HK-2 (cell line): Measurements from ENCODE around the gene ARHGEF1.
A peak's percentile ranks its signal among the peaks of the same experiment; 100 is the strongest.
"Not testable (repeated sequence)": the region's sequence is repeated elsewhere in the genome, so short reads cannot be mapped to it uniquely, and the experiment has no call there.

Source experiments
- DNase-seq: peaks from one replicate; pipeline ENCODE4 v3.0.0-alpha.2; 2018; ENCODE audit not compliant: unreplicated experiment

The ARHGEF1 gene

GRCh38 chr19:41863209-41863931, 19.6 kb upstream of the ARHGEF1 start:
- no peak for DNase-seq

- no peak for DNase-seq
Measured at GRCh38 chr19:41864374-41864773, 18.6 kb upstream of the ARHGEF1 start.

- DNase-seq = no peak
Measured at GRCh38 chr19:41866284-41866683, 16.7 kb upstream of the ARHGEF1 start.

DNA sequence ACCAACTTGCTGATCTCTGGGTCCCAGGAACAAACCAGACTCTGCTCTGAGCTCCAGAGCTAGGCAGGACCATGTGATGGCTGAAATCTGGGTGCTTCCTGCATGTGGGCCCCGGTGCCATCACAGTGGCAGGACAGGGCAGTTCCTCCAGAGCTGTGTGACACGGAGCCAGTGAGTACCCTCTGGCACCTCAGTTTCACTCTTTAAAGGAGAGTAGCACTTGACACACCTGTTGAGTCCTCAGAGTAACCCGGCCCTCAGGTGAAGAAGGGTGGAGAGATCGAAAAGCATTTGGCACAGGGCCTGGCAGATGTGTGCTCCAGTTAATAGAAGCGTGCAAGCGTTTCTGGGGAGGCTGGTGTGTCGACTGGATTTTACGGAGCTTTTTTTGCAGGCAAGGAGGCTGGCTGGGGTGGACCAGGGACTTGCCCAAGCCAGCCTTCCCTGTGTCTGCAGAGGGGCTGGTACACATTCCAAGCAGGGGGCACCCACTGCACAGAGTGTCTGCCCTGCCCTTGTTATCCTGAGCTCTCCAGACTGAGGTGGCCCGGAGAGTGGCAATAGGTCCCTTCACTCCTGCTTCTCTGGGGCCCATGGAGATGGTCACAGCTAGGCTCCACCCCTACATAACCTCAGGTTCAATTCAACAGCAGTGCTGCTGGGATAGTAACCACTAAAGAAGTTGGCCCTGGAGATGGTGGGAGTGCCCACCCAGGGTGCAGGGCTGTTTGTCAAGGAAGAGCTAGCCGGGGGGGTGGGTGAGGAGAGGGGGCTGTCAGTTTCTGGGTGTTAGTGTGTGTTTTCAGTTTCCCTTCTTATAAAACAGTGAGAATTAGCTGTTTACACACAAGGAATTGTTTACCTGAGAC, 14.6 kb upstream of the ARHGEF1 start:
- DNase-seq = no peak

- no peak for DNase-seq
Measured at GRCh38 chr19:41868989-41869300, 14.0 kb upstream of the ARHGEF1 start.

- no peak for DNase-seq
Measured at GRCh38 chr19:41869374-41869955, 13.5 kb upstream of the ARHGEF1 start.

DNA sequence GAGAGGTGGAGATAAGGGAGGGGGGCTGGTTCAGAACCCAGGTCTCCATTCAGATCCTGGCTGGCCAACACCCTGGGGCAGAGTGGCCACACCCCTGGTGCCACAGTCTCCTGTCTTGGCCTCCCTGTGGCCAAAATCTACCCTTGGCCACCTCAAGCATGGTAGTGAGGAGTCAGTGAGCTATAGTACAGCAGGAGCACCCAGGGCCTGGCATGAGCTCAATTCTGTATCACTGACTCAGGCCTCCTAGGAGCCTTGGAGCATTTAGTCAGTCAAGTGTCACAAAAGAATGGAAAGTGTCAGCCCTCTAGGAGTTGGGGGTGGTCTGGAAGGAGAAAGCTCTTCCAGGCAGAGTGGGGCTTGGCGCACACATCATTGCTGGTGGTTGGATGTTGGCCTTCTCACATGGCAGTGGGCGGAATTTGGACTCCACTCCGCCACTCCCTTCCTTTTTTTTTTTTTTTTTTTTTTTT, 12.5 kb upstream of the ARHGEF1 start:
- peak; percentile 45 for DNase-seq

DNA sequence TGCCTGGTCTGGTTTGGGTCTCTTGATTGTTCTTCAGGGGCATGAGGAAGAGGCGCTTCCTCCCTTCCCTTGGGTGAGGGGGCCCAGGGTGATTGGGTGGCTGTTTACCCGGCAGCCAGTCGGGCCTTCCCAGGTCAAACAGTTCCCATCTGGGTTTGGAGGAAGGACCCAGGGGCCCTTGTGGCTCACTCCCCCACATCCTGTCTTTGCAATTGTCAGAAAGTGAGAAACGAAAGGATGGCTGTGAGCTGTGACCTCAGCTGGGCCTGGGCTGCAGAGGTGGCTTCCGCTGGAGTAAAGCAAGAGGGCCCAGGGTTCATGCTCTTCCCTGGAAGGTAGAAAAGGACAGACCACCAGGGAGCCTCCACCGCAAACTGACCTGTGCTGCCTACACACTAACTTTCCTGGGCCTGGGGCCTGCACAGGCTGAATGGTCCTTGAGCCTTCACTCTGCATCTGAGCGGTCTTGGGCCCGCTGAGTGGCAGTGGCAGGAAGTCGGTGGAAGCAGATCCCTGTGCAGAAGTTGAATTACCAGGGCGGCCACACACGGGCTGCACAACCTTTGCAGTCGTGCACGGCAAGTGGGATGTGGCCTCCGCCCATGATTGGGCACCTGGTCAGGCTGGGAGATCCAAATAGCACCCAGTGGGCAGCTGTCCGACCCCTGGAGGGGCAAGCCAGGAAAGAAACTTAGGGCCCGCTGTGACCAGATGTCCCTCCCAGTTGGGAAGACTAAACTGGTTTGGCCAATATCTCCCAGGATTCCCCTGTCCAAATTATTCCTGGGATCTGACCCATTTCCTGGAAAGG, 11.2 kb upstream of the ARHGEF1 start:
- peak; percentile 43 for DNase-seq

DNA sequence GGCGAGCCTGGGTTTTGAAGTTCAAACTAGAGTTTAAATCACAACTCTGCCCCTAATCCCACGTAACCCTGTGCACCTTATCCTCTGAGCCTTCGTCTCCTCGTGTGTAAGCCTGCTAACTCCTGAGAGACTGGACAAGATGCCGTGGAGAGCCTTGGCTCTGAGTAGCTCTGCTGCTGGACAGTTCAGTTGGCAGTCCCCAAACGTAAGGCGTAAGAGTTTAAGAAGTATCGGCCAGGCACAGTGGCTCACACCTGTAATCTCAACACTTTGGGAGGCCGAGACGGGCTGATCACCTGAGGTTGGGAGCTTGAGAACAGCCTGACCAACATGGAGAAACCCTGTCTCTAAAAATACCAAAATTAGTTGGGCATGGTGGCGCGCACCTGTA, 10.6 kb upstream of the ARHGEF1 start:
- DNase-seq = peak; percentile 44

GRCh38 chr19:41872775-41873647, 10.0 kb upstream of the ARHGEF1 start:
- peak; percentile 88 for DNase-seq

DNA sequence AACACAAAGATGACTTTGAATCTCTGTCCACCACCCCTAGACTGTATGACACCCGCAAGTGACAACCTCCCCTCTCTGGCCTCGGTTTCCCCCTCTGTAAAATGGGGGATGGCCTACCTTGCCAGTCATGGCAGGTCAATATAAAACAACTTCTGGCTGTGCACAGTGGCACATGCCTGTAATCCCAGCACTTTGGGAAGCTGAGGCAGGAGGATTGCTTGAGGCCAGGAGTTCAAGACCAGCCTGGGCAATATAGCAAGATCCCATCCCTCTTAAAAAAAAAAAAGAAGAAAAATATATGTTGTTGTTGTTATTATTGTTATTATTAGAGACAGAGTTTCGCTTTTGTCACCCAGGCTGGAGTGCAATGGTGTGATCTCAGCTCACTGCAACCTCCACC, 7.0 kb upstream of the ARHGEF1 start:
- not testable (repeated sequence) for DNase-seq

DNA sequence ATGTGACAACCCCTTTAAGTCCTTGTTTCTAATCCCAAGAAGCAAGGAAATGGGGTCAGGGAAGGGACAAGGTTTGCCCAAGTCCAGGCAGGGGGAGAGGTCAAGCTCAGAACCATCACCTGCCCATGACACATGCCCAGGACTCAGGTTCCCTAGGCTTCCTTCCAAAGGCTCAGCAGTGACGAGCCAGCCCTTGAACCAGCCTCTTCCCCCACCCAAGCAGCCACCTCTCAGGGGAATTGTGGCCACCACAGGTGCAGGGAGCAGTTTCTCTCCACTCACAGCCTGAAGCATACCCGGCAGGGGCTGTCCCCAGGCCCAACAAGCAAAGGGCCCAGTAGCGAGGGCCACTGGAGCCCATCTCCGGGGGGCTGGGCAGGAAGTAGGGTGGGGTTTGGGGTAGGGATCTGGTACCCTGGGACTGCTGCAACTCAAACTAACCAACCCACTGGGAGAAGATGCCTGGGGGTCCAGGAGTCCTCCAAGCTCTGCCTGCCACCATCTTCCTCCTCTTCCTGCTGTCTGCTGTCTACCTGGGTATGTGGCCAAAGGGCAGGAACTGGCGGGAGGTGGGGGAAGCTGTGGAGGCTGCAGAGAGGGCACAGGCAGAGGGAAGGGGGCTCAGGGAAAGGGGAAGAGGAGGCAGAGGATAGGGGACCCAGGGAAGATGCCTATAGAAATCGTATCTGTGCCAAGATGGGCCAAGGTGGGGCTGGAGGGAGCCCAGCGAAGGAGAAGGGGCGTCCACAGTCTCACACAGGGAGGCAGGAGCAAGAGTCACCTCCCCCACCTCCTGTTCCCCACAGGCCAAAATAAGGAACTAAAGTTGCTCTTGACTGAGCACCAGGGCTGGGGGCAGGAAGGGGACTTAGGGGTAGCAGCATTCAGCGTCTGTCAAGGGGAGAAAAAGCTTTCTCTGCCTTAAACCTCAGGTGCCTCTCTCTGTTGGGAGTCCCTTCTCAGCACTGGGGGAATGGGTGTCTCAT, 5.8 kb upstream of the ARHGEF1 start, which contains the start of gene CD79A:
CD79A (plus strand) TSS at position 433 of the 986 bp plus-strand sequence; CDS start at position 459, 26 bp downstream.
- no peak for DNase-seq

- no peak for DNase-seq
Measured at GRCh38 chr19:41877916-41878905, 4.8 kb upstream of the ARHGEF1 start.

DNA sequence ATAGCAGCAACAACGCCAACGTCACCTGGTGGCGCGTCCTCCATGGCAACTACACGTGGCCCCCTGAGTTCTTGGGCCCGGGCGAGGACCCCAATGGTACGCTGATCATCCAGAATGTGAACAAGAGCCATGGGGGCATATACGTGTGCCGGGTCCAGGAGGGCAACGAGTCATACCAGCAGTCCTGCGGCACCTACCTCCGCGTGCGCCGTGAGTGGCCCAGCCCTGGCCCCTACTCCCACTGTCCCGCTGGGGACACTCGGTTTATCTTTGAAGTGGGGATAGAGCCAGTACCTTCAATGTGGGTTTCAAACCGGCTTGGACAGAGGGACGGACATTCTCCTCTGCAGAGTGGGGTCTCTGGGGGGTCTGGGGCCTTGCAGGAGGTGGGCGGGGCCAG, 3.9 kb upstream of the ARHGEF1 start:
- DNase-seq = no peak

- no peak for DNase-seq
Measured at GRCh38 chr19:41879670-41880328, 3.2 kb upstream of the ARHGEF1 start.

DNA sequence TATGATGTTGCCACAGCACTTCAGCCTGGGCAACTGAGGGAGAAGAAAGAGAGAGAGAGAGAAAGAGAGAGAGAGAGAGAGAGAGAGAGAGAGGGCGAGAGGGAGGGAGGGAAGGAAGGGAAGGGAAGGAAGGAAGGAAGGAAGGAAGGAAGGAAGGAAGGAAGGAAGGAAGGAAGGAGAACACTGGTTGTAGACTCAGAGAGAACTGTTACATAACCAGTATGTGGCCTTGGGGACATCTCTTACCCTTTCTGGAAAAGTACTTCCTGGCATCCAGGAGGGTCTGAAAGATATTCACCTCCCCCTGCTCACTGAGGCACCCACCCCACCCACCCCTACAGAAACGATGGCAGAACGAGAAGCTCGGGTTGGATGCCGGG, 2.7 kb upstream of the ARHGEF1 start:
- DNase-seq = no peak

- no peak for DNase-seq
Measured at GRCh38 chr19:41883463-41883820, 458 bp downstream of the ARHGEF1 start.
